Panc1 (cell line): ENCODE measurements around the gene MRPS34.

Source experiments
- POLR2AphosphoS5 ChIP-seq: IDR thresholded peaks from 2 replicates; pipeline ENCODE4 v1.6.1; 2012; ENCODE audit warnings: mild to moderate bottlenecking, low read depth, low read length, moderate library complexity
- SIN3A ChIP-seq: IDR thresholded peaks from 2 replicates; pipeline ENCODE4 v1.6.1; 2012; ENCODE audit warnings: low read depth, mild to moderate bottlenecking, low read length, moderate library complexity, borderline replicate concordance; ENCODE audit not compliant: insufficient read depth
- TCF7L2 ChIP-seq: IDR thresholded peaks from 2 replicates; pipeline ENCODE4 v1.6.1; 2011; ENCODE audit warnings: mild to moderate bottlenecking, low read depth, low read length, inconsistent platforms
- TF ChIP-seq, protein P1 (sequence below): fragments of 450-650 bp; IDR thresholded peaks from 2 replicates; pipeline ENCODE4 v1.5.1; 2017; ENCODE audit warnings: mild to moderate bottlenecking
- TF ChIP-seq, protein P2 (sequence below), 2 experiments: IDR thresholded peaks; 2 replicates each; pipeline ENCODE4 v1.6.1; 2011 to 2012; ENCODE audit warnings: low read depth in 2 of 2, control low read depth in 1 of 2, low read length in 1 of 2, mild to moderate bottlenecking in 1 of 2, moderate library complexity in 1 of 2; ENCODE audit not compliant: insufficient read depth in 1 of 2

DNA sequence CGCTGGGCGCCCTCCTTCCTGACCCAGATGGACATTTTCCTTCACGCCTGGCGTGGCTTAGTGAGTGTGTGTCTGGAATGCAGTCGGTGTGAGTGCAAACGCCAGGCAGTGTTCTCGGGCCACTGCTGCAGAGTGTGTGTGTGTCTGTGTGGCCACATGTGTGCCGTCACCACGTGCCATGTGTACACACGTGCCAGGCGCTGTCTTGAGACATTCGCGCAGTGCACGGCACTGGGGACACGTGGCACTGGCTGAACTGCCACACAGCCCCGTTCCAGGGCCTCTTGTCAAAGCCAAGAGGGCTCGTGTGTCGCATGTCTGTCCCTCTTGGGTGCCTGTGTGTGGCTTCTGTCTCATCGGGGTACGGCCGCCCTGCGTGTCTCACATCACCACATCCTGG is 38.1 kb downstream of the MRPS34 start:
- TF ChIP-seq, protein P1, sequence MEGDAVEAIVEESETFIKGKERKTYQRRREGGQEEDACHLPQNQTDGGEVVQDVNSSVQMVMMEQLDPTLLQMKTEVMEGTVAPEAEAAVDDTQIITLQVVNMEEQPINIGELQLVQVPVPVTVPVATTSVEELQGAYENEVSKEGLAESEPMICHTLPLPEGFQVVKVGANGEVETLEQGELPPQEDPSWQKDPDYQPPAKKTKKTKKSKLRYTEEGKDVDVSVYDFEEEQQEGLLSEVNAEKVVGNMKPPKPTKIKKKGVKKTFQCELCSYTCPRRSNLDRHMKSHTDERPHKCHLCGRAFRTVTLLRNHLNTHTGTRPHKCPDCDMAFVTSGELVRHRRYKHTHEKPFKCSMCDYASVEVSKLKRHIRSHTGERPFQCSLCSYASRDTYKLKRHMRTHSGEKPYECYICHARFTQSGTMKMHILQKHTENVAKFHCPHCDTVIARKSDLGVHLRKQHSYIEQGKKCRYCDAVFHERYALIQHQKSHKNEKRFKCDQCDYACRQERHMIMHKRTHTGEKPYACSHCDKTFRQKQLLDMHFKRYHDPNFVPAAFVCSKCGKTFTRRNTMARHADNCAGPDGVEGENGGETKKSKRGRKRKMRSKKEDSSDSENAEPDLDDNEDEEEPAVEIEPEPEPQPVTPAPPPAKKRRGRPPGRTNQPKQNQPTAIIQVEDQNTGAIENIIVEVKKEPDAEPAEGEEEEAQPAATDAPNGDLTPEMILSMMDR = no peak
- TF ChIP-seq, protein P2, sequence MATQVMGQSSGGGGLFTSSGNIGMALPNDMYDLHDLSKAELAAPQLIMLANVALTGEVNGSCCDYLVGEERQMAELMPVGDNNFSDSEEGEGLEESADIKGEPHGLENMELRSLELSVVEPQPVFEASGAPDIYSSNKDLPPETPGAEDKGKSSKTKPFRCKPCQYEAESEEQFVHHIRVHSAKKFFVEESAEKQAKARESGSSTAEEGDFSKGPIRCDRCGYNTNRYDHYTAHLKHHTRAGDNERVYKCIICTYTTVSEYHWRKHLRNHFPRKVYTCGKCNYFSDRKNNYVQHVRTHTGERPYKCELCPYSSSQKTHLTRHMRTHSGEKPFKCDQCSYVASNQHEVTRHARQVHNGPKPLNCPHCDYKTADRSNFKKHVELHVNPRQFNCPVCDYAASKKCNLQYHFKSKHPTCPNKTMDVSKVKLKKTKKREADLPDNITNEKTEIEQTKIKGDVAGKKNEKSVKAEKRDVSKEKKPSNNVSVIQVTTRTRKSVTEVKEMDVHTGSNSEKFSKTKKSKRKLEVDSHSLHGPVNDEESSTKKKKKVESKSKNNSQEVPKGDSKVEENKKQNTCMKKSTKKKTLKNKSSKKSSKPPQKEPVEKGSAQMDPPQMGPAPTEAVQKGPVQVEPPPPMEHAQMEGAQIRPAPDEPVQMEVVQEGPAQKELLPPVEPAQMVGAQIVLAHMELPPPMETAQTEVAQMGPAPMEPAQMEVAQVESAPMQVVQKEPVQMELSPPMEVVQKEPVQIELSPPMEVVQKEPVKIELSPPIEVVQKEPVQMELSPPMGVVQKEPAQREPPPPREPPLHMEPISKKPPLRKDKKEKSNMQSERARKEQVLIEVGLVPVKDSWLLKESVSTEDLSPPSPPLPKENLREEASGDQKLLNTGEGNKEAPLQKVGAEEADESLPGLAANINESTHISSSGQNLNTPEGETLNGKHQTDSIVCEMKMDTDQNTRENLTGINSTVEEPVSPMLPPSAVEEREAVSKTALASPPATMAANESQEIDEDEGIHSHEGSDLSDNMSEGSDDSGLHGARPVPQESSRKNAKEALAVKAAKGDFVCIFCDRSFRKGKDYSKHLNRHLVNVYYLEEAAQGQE (IDR thresholded peaks at IDR 0.05; ENCODE audit: insufficient read depth in 1 of 2, low read depth in 2 of 2, low read length in 1 of 2) = no peak
- TF ChIP-seq SIN3A (no peak), POLR2AphosphoS5 (no peak), TCF7L2 (no peak)
